GM12892 (cell line): Measurements from ENCODE around the gene AHDC1.
"Not testable (repeated sequence)": the region's sequence is repeated elsewhere in the genome, so short reads cannot be mapped to it uniquely, and the experiment has no call there.

ENCODE experiments used
- DNase-seq: peaks from one replicate; pipeline ENCODE4 v3.0.0; 2011; ENCODE audit not compliant: insufficient read length
- FAIRE-seq: peaks from 2 replicates; lab custom pipeline; 2011; peaks lifted over from hg19 to GRCh38; lab: Jason Lieb, UNC
- POLR2A ChIP-seq: IDR thresholded peaks from 2 replicates; pipeline ENCODE4 v1.6.1; 2011; ENCODE audit warnings: low read depth, low read length, control low read depth
- POLR2AphosphoS5 ChIP-seq: IDR thresholded peaks from 2 replicates; pipeline ENCODE4 v1.6.1; 2011; ENCODE audit warnings: low read depth, low read length, control low read depth
- TAF1 ChIP-seq: IDR thresholded peaks from 2 replicates; pipeline ENCODE4 v1.6.1; 2011; ENCODE audit warnings: low read depth, mild to moderate bottlenecking, control low read depth, low read length, borderline replicate concordance

AHDC1 gene

GRCh38 chr1:27630859-27631491 is 27.0 kb upstream of the AHDC1 start:
- TF ChIP-seq POLR2AphosphoS5: no peak
- no peak for TF ChIP-seq TAF1
- TF ChIP-seq POLR2A: no peak
- FAIRE-seq: no peak
- no peak for DNase-seq

GRCh38 chr1:27628712-27629111 is 24.8 kb upstream of the AHDC1 start:
- FAIRE-seq (peak; percentile 21), DNase-seq (no peak)
- TF ChIP-seq POLR2AphosphoS5: no peak
- no peak for TF ChIP-seq POLR2A
- no peak for TF ChIP-seq TAF1

DNA sequence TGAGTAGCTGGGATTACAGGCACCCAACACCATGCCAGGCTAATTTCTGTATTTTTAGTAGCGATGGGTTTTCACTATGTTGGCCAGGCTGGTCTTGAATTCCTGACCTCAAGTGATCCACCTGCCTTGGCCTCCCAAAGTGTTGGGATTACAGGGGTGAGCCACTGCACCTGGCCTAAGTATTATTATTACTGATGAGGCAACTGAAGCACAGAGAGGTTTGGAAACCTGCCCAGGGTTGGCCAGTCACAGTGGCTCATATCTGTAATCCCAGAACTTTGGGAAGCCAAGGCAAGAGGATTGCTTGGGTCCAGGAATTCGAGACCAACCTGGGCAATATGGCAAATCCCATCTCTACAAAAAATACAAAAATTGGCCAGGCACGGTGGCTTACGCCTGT is 23.8 kb upstream of the AHDC1 start:
- DNase-seq, FAIRE-seq: not testable (repeated sequence)

- no peak for DNase-seq
- no peak for FAIRE-seq
- no peak for TF ChIP-seq POLR2A
- TF ChIP-seq TAF1: no peak
- no peak for TF ChIP-seq POLR2AphosphoS5
These were observed 23.1 kb upstream of the AHDC1 start for GRCh38 chr1:27627061-27627460.

DNA sequence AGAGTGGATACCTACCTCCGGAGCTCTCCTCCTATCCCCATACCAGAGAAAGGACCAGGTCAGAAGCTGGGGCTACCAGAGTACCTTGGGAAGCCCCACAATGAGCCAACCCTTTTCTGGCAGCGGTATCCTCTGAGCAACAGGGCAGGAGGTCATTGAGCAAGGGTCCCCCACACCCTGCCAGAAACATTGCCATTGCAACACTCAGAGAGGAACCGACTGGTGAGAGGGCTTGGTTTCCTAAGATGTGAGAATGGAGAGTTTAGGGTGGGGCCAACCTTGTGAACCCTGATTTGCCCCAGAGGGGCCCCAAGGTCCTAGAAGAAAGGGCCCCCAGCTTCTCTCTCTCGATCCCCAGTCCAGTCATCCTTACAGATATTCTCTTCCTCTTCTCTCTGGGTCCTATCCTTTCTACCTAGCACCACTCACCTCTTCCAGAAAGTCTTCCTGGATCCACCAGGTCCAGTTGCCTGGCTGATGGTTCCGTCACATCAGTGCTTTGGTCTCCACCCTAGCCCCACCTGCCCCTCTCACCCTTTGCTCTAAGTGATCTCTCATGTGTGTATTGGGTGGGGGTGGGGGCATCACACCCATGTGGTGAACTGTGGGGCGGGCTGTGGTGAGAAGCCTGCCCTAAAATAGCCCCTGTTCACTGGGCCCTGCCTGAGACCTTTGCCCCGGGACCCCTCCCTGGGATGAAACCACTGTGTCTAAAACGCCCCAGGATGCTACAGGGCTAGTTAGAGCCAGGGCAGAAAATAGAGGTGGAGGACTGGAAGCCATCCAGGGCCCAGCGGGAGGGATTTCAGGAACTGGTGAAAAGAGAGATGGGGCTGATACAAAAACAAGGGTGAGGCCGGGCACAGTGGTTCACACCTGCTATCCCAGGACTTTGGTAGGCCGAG is 22.3 kb upstream of the AHDC1 start:
- TF ChIP-seq TAF1 (no peak), POLR2AphosphoS5 (no peak), POLR2A (peak; percentile 78)
- DNase-seq (no peak), FAIRE-seq (peak; percentile 70)

- DNase-seq (no peak), FAIRE-seq (peak; percentile 87)
- TF ChIP-seq POLR2AphosphoS5 (no peak), POLR2A (no peak), TAF1 (no peak)
These were observed 20.7 kb upstream of the AHDC1 start for GRCh38 chr1:27624467-27625178.

GRCh38 chr1:27623327-27624212 is 19.6 kb upstream of the AHDC1 start:
- no peak for DNase-seq
- peak; percentile 24 for FAIRE-seq
- TF ChIP-seq POLR2A: 0 out of 2 replicates have a peak, but pooled peaks have one; percentile 14
- no peak for TF ChIP-seq POLR2AphosphoS5

DNA sequence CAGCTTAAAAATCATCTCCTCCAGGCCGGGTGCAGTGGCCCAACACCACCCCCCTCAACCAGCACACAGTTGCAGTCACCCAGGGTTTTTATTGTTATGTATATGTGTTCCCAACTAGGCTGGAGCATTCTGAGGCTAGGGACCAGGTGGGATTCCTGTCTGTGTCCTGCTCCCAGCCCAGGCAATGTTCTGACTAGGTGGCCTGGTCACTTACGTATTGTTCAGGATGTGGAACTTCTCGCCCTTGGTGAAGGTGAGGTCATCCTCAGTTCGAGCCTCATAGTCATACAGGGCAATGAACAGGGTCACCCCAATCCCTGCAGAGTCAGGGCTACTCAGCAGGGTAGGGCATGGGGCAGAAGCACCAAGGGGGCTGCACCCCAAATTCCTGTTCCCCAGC is 18.9 kb upstream of the AHDC1 start:
- TF ChIP-seq TAF1: no peak
- no peak for TF ChIP-seq POLR2AphosphoS5
- TF ChIP-seq POLR2A: no peak
- FAIRE-seq (no peak), DNase-seq (no peak)

DNA sequence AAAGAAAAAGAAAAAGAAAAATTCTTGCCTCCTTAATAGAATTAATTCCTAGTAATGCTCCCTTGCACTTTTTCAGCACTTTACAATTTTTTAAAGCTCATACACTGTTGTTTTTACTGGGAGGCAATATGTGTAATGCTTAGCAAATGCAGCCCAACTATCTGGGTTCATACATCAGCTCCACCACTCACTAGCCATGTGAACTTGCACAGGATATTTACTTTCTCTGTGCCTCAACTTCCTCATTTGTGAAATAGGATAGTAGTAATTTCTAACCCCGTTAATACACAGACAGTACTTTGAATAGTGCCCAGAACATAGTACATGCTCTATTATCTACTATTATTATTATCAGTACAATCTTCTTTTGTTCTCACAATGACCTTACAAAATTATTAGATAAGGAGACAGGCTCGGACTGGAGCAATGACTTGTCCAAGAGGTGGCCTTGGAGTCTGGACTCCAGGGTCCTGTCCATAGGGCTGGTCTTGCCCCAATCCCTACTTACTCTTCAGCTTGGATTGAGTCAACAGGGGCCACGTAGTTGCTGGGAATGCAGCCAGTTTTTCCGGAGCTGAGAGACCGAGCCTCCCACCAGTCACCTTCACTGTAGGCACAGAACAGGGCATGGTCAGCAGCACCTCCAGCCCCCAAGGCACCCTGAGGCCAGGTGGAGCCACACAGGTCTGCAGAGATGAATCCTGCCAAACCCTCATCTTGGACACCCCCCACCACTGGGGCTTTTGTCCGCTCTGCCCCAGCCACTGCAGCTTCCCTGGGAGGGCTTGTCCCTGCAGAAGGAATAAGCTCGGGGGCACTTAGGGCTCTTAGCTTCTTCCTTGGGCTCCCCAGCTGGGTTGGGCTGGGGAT is 17.3 kb upstream of the AHDC1 start:
- no peak for DNase-seq
- no peak for FAIRE-seq
- no peak for TF ChIP-seq POLR2AphosphoS5
- no peak for TF ChIP-seq TAF1
- TF ChIP-seq POLR2A: no peak

DNA sequence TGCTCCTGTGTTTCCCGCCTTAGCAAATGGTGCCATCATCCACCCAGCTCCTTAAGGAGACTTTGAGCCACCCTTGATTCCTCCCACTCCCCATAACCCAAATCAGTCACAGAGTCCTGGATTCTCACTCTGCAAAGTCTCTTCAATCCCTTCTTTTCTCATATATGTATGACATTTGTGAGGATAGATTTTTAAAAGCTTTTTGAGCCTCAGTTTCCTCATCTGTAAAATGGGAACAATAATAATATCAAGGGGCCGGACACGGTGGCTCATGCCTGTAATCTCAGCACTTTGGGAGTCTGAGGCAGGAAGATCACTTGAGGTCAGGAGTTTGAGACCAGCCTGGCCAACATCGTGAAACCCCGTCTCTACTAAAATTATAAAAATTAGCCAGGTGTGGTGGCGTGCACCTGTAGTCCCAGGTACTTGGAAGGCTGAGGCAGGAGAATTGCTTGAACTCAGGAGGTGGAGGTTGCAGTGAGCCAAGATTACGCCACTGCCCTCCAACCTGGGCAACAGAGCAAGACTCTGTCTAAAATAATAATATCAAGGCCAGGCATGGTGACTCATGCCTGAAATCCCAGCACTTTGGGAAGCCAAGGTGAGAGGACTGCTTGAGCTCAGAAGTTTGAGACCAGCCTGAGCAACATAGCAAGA is 16.0 kb upstream of the AHDC1 start:
- FAIRE-seq, DNase-seq: not testable (repeated sequence)
